Tibial artery (tissue), 4 donors: Measurements from ENCODE around the gene RAET1E.
"Not testable (repeated sequence)": the region's sequence is repeated elsewhere in the genome, so short reads cannot be mapped to it uniquely, and the experiment has no call there.

Experiments used
- DNase-seq, 2 donors: peaks; one replicate each; pipeline ENCODE4 v3.0.0-alpha.2; 2019
- H3K27ac ChIP-seq, 2 donors: fragments of 200-600 bp; sonication (generic) in 1 of 2; 1 replicate in 1 of 2; 2 replicates in 1 of 2; pipeline ENCODE4 v1.5.1; 2018 to 2019; ENCODE audit warnings: mild to moderate bottlenecking in 1 of 2
- H3K27me3 ChIP-seq, 2 donors: fragments of 200-600 bp; sonication (generic) in 1 of 2; one replicate each; pipeline versions ENCODE4 v1.5.1 to v1.6.0; 2016 to 2019
- H3K36me3 ChIP-seq, 3 donors: fragments of 200-600 bp; sonication (generic) in 2 of 3; one replicate each; pipeline ENCODE4 v1.5.1; 2016 to 2019; ENCODE audit warnings: mild to moderate bottlenecking in 2 of 3
- H3K4me1 ChIP-seq, 4 donors: fragments of 200-600 bp; sonication (generic) in 2 of 4; 1 replicate in 3 of 4; 2 replicates in 1 of 4; pipeline ENCODE4 v1.5.1; 2016 to 2019
- H3K4me3 ChIP-seq, 2 donors: fragments of 200-600 bp; sonication (generic) in 1 of 2; 1 replicate in 1 of 2; 2 replicates in 1 of 2; pipeline ENCODE4 v1.5.1; 2018 to 2019; ENCODE audit warnings: mild to moderate bottlenecking in 2 of 2
- H3K9me3 ChIP-seq, 3 donors: fragments of 200-600 bp; sonication (generic) in 1 of 3; one replicate each; pipeline ENCODE4 v1.5.1; 2016 to 2019
- CTCF ChIP-seq, 2 experiments: fragments of 200-600 bp in 1 of 2; fragments of 450-650 bp in 1 of 2; IDR thresholded peaks; one replicate each; pipeline ENCODE4 v1.5.1; 2017 to 2019; ENCODE audit warnings: antibody characterized with exemption in 2 of 2, mild to moderate bottlenecking in 1 of 2, moderate library complexity in 1 of 2
- intact Hi-C: fragments of 100-400 bp; cut with DNase I; formaldehyde crosslinking; loops from one replicate; pipeline ENCODE4 v1.15.0; 2023; ENCODE audit warnings: low total_unique reads

RAET1E gene

GRCh38 chr6:149909701-149910470 is 12.0 kb upstream of the RAET1E start:
- H3K4me3 ChIP-seq, result no peak overlapping the region
- intact Hi-C loops, result no loop called here
- no peaks in the 10 kb centered on the region for H3K36me3 ChIP-seq
- no peaks in the 10 kb centered on the region for H3K27me3 ChIP-seq
- peaks cover 0 to 5% (median 0%) of the 10 kb centered on the region in 3 donors for H3K9me3 ChIP-seq
- no peaks in the 10 kb centered on the region for H3K4me1 ChIP-seq
- H3K27ac ChIP-seq, result no peak overlapping the region
- DNase-seq, result peak in 1 of 2 donors; percentile 39
- TF ChIP-seq CTCF (IDR thresholded peaks at IDR 0.05), result no peak

GRCh38 chr6:149908480-149908879 is 10.6 kb upstream of the RAET1E start:
- H3K4me3 ChIP-seq, H3K4me1 ChIP-seq, H3K36me3 ChIP-seq, H3K27me3 ChIP-seq, H3K27ac ChIP-seq, H3K9me3 ChIP-seq, intact Hi-C loops, DNase-seq: not testable (repeated sequence)

DNA sequence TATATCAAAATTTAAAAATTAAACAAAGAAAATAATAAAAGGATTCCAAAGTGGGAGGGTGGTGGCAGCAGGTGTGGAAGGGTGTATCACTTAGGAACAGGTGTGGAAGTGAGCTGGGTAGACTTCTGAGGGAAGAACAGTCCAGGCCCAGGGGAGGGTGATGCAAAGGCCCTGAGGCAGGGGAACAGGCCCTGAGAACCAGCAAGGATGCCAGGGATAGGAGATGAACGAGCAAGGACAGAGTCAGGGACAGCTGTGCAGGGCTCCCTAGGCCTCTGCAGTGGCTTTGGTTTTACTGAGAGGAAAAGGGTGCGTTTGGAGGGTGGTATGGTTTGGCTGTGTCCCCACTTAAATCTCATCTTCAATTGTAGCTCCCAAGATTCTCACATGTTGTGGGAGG is 9.4 kb upstream of the RAET1E start:
- intact Hi-C loops, result no loop called here
- no peak for TF ChIP-seq CTCF (IDR thresholded peaks at IDR 0.05)
- no peaks in the 10 kb centered on the region for H3K27me3 ChIP-seq
- H3K9me3 ChIP-seq, result peaks cover 0 to 5% (median 0%) of the 10 kb centered on the region in 3 donors
- H3K4me1 ChIP-seq, result no peaks in the 10 kb centered on the region
- no peak overlapping the region for H3K4me3 ChIP-seq
- DNase-seq, result no peak
- no peak overlapping the region for H3K27ac ChIP-seq
- no peaks in the 10 kb centered on the region for H3K36me3 ChIP-seq

DNA sequence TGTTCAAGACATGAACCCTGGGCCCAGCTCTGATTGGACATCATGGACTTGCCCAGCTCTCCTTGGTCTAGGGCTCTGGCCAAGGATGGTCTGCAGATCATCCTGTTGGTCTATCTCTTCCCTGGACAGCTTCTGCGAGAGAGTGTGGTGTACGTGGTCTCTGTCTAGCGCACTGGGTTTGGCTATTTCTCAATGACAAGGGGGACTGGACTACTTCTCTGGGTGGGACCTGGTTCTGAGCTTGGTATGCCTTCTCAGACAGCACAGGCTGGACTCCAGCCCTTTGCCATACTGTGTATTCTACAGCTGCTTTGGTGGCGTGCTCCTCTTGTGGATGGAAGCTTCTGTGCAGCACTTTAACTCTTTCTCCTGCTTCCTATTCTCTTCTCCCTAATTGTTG is 8.5 kb upstream of the RAET1E start:
- H3K27ac ChIP-seq, result no peak overlapping the region
- no peaks in the 10 kb centered on the region for H3K27me3 ChIP-seq
- DNase-seq, result no peak
- intact Hi-C loops, result no loop called here
- no peaks in the 10 kb centered on the region for H3K36me3 ChIP-seq
- H3K9me3 ChIP-seq, result peaks cover 0 to 5% (median 0%) of the 10 kb centered on the region in 3 donors
- TF ChIP-seq CTCF (IDR thresholded peaks at IDR 0.05), result no peak
- H3K4me3 ChIP-seq, result no peak overlapping the region
- H3K4me1 ChIP-seq, result no peaks in the 10 kb centered on the region

- Histone ChIP-seq H3K4me1 (no peaks in the 10 kb centered on the region), H3K27me3 (no peaks in the 10 kb centered on the region), H3K4me3 (no peak overlapping the region), H3K27ac (no peak overlapping the region), H3K36me3 (no peaks in the 10 kb centered on the region), H3K9me3 (peaks cover 0 to 5% (median 0%) of the 10 kb centered on the region in 3 donors)
- no peak for TF ChIP-seq CTCF (IDR thresholded peaks at IDR 0.05)
- intact Hi-C loops, result no loop called here
- DNase-seq, result peak in 1 of 2 donors; percentile 49
Observed at GRCh38 chr6:149905911-149906371, 8.0 kb upstream of the RAET1E start.

GRCh38 chr6:149905371-149905910 is 7.5 kb upstream of the RAET1E start:
- Histone ChIP-seq H3K27ac (no peak overlapping the region), H3K4me3 (no peak overlapping the region), H3K36me3 (no peaks in the 10 kb centered on the region), H3K4me1 (no peaks in the 10 kb centered on the region), H3K27me3 (no peaks in the 10 kb centered on the region), H3K9me3 (peaks cover 0 to 5% (median 0%) of the 10 kb centered on the region in 3 donors)
- intact Hi-C loops, result no loop called here
- peak in 1 of 2 donors; percentile 38 for DNase-seq
- TF ChIP-seq CTCF (IDR thresholded peaks at IDR 0.05), result no peak
